Aorta (tissue), 5 donors: ENCODE results near the gene LCE1E. TPM values are rescaled to one million over a fixed set of nuclear protein-coding genes. Genes with fewer than 3 reads are reported as not detected.

Source experiments
- ATAC-seq: fragments of 200-7000 bp; cut with Tn5 transposase; one replicate; pipeline ENCODE4 v1.9.1; 2022; ENCODE audit warnings: moderate library complexity; ENCODE audit not compliant: low FRiP score
- DNase-seq, 2 donors: peaks; one replicate each; pipeline ENCODE4 v3.0.0-alpha.2; 2020
- H3K27ac ChIP-seq, 2 donors: one replicate each; pipeline ENCODE4 v1.5.1; 2013; ENCODE audit warnings: low read length in 2 of 2, mild to moderate bottlenecking in 2 of 2, moderate library complexity in 2 of 2, control low read depth in 1 of 2, inconsistent platforms in 1 of 2, low read depth in 1 of 2
- H3K27me3 ChIP-seq, 2 donors: one replicate each; pipeline ENCODE4 v1.6.1; 2013; ENCODE audit warnings: control low read depth in 1 of 2, low read length in 1 of 2, mild to moderate bottlenecking in 1 of 2, moderate library complexity in 1 of 2; ENCODE audit not compliant: insufficient read depth in 2 of 2, control insufficient read depth in 1 of 2
- H3K36me3 ChIP-seq, 2 donors: one replicate each; pipeline ENCODE4 v1.6.1; 2013; ENCODE audit warnings: control low read depth in 1 of 2, low read length in 1 of 2, mild to moderate bottlenecking in 1 of 2; ENCODE audit not compliant: insufficient read depth in 2 of 2, control insufficient read depth in 1 of 2
- H3K4me1 ChIP-seq, 2 donors: one replicate each; pipeline ENCODE4 v1.6.1; 2013; ENCODE audit warnings: low read length in 2 of 2, control low read depth in 1 of 2, mild to moderate bottlenecking in 1 of 2, moderate library complexity in 1 of 2; ENCODE audit not compliant: insufficient read depth in 2 of 2, control insufficient read depth in 1 of 2
- H3K4me3 ChIP-seq, 2 donors: one replicate each; pipeline ENCODE4 v1.5.1; 2013; ENCODE audit warnings: low read length in 2 of 2, control low read depth in 1 of 2, mild to moderate bottlenecking in 1 of 2
- H3K9me3 ChIP-seq: one replicate; pipeline ENCODE4 v1.6.1; 2013; ENCODE audit warnings: mild to moderate bottlenecking, low read length; ENCODE audit not compliant: control insufficient read depth
- WGBS, 2 donors: extraction: QIAGEN DNeasy Blood & Tissue Kit; methylation state at CpG; one replicate each; pipeline ENCODE4 v1.1.7; 2013; 5-methylcytosine and 5-hydroxymethylcytosine counted together
- intact Hi-C, 2 donors: fragments of 100-400 bp; cut with DNase I; formaldehyde crosslinking; loops; one replicate each; pipeline versions ENCODE4 v1.14.2 to v1.15.0; 2022
- polyA plus RNA-seq, 2 donors: library from polyadenylated mRNA; stranded (reverse); fragments of 200-250 nt; gene quantifications; one replicate each; pipeline ENCODE4 v1.2.3, GENCODE V29; 2013
- total RNA-seq, 2 donors: library from RNA; stranded (reverse); fragmentation: NEBNext Ultra II Directional; extraction: Animal tissue kit (Norgen Biotek cat#: 25700); gene quantifications; one replicate each; pipeline ENCODE4 v1.2.1, GENCODE V29; 2021
- donor health status: healthy with polysubstance abuse.
- donor health status: Bipolar disorder and iron deficiency.
- donor health status: DM: no; HTN: no; CAD: no.
- donor health status: DM: no; HTN: no; CAD: no.
- donor health status: DM: yes; HTN: yes; CAD: no.

The LCE1E gene
- total and polyA plus RNA-seq, 4 donors, result not detected

- no peaks in the 10 kb centered on the region for H3K4me1 ChIP-seq
- H3K27me3 ChIP-seq, result no peaks in the 10 kb centered on the region
- no peak overlapping the region for H3K27ac ChIP-seq
- no peaks in the 10 kb centered on the region for H3K36me3 ChIP-seq
- DNase-seq, result no peak
- 64 to 74% methylated on average over 1 of the region's 1 CpG for WGBS, 2 donors
- ATAC-seq, result no peak
- intact Hi-C loops, result no loop called here
- no peaks in the 10 kb centered on the region for H3K9me3 ChIP-seq
- no peak overlapping the region for H3K4me3 ChIP-seq
Measured at GRCh38 chr1:152770411-152770810, 15.6 kb upstream of the LCE1E start.

GRCh38 chr1:152774875-152775274, 11.2 kb upstream of the LCE1E start, which contains the start of gene LCE1F:
Gene LCE1F, plus strand, starts transcription at chr1:152775140. Its CDS starts 1,232 bp downstream, at chr1:152776372.
- intact Hi-C loops, result no loop called here
- ATAC-seq, result no peak
- no peak for DNase-seq
- no peaks in the 10 kb centered on the region for H3K4me1 ChIP-seq
- H3K27me3 ChIP-seq, result no peaks in the 10 kb centered on the region
- 67% methylated on average over 6 of the region's 6 CpGs for WGBS, 2 donors
- no peaks in the 10 kb centered on the region for H3K9me3 ChIP-seq
- no peak within 1 kb of the TSS for H3K27ac ChIP-seq
- no peaks in the 10 kb centered on the region for H3K36me3 ChIP-seq
- no peak within 1 kb of the TSS for H3K4me3 ChIP-seq

GRCh38 chr1:152776361-152776760, 9.7 kb upstream of the LCE1E start:
- intact Hi-C loops, result no loop called here
- Histone ChIP-seq H3K36me3 (no peaks in the 10 kb centered on the region), H3K4me3 (no peak overlapping the region), H3K9me3 (no peaks in the 10 kb centered on the region), H3K27me3 (no peaks in the 10 kb centered on the region), H3K4me1 (no peaks in the 10 kb centered on the region), H3K27ac (no peak overlapping the region)
- 78 to 79% methylated on average over 11 of the region's 11 CpGs for WGBS, 2 donors
- ATAC-seq (no peak), DNase-seq (no peak)

GRCh38 chr1:152777510-152778137, 8.4 kb upstream of the LCE1E start:
- Histone ChIP-seq H3K27ac (no peak overlapping the region), H3K9me3 (no peaks in the 10 kb centered on the region), H3K27me3 (no peaks in the 10 kb centered on the region), H3K4me3 (no peak overlapping the region), H3K36me3 (no peaks in the 10 kb centered on the region), H3K4me1 (no peaks in the 10 kb centered on the region)
- intact Hi-C loops, result no loop called here
- ATAC-seq (no peak), DNase-seq (no peak)
- 49 to 69% methylated on average over 4 of the region's 4 CpGs for WGBS, 2 donors

- Histone ChIP-seq H3K27ac (no peak overlapping the region), H3K4me1 (no peaks in the 10 kb centered on the region), H3K27me3 (no peaks in the 10 kb centered on the region), H3K4me3 (no peak overlapping the region), H3K9me3 (no peaks in the 10 kb centered on the region), H3K36me3 (no peaks in the 10 kb centered on the region)
- ATAC-seq, result no peak
- intact Hi-C loops, result no loop called here
- WGBS, 2 donors, result 55 to 66% methylated on average over 2 of the region's 2 CpGs
- DNase-seq, result no peak
Measured at GRCh38 chr1:152783095-152783494, 3.0 kb upstream of the LCE1E start.

GRCh38 chr1:152795686-152796085, 9.6 kb downstream of the LCE1E start:
- intact Hi-C loops, result no loop called here
- H3K4me1 ChIP-seq, result no peaks in the 10 kb centered on the region
- 41 to 44% methylated on average over 4 of the region's 4 CpGs for WGBS, 2 donors
- no peaks in the 10 kb centered on the region for H3K27me3 ChIP-seq
- no peaks in the 10 kb centered on the region for H3K36me3 ChIP-seq
- H3K4me3 ChIP-seq, result no peak overlapping the region
- H3K9me3 ChIP-seq, result no peaks in the 10 kb centered on the region
- ATAC-seq (no peak), DNase-seq (no peak)
- H3K27ac ChIP-seq, result no peak overlapping the region

- no peaks in the 10 kb centered on the region for H3K4me1 ChIP-seq
- 35 to 48% methylated on average over 3 of the region's 3 CpGs for WGBS, 2 donors
- H3K36me3 ChIP-seq, result no peaks in the 10 kb centered on the region
- H3K9me3 ChIP-seq, result no peaks in the 10 kb centered on the region
- intact Hi-C loops, result no loop called here
- no peak for ATAC-seq
- H3K27me3 ChIP-seq, result no peaks in the 10 kb centered on the region
- H3K27ac ChIP-seq, result no peak within 1 kb of the TSS
- DNase-seq, result no peak
- H3K4me3 ChIP-seq, result no peak within 1 kb of the TSS
Measured at GRCh38 chr1:152796421-152796820, 10.4 kb downstream of the LCE1E start, which contains the start of gene LCE1D. Gene LCE1D, plus strand, starts transcription at chr1:152796721. Its CDS starts 1,074 bp downstream, at chr1:152797795.

GRCh38 chr1:152801333-152801732, 15.3 kb downstream of the LCE1E start:
- H3K27ac ChIP-seq, result no peak overlapping the region
- no peaks in the 10 kb centered on the region for H3K27me3 ChIP-seq
- H3K9me3 ChIP-seq, result no peaks in the 10 kb centered on the region
- DNase-seq, result no peak
- no peaks in the 10 kb centered on the region for H3K36me3 ChIP-seq
- no peaks in the 10 kb centered on the region for H3K4me1 ChIP-seq
- no peak overlapping the region for H3K4me3 ChIP-seq
- no peak for ATAC-seq
- WGBS, 2 donors, result 44 to 45% methylated on average over 1 of the region's 1 CpG
- intact Hi-C loops, result no loop called here

- no peaks in the 10 kb centered on the region for H3K9me3 ChIP-seq
- 50 to 55% methylated on average over 3 of the region's 3 CpGs for WGBS, 2 donors
- no peaks in the 10 kb centered on the region for H3K4me1 ChIP-seq
- H3K27ac ChIP-seq, result no peak within 1 kb of the TSS
- H3K36me3 ChIP-seq, result no peaks in the 10 kb centered on the region
- H3K4me3 ChIP-seq, result no peak within 1 kb of the TSS
- no peak for DNase-seq
- intact Hi-C loops, result no loop called here
- ATAC-seq, result no peak
- H3K27me3 ChIP-seq, result no peaks in the 10 kb centered on the region
Measured at GRCh38 chr1:152806576-152806975, 20.5 kb downstream of the LCE1E start, which contains the start of gene LCE1C. Gene LCE1C, minus strand, starts transcription at chr1:152806651. Its CDS starts 1,173 bp downstream, at chr1:152805478.
